ENCODE measurements around the gene INSM1. TPM values are rescaled to one million over a fixed set of nuclear protein-coding genes. Genes with fewer than 3 reads are reported as not detected.
A peak's percentile ranks its signal among the peaks of the same experiment; 100 is the strongest.

Gene INSM1
- total RNA-seq, 1 experiment from 2014 or later, result 0.07 TPM

DNA sequence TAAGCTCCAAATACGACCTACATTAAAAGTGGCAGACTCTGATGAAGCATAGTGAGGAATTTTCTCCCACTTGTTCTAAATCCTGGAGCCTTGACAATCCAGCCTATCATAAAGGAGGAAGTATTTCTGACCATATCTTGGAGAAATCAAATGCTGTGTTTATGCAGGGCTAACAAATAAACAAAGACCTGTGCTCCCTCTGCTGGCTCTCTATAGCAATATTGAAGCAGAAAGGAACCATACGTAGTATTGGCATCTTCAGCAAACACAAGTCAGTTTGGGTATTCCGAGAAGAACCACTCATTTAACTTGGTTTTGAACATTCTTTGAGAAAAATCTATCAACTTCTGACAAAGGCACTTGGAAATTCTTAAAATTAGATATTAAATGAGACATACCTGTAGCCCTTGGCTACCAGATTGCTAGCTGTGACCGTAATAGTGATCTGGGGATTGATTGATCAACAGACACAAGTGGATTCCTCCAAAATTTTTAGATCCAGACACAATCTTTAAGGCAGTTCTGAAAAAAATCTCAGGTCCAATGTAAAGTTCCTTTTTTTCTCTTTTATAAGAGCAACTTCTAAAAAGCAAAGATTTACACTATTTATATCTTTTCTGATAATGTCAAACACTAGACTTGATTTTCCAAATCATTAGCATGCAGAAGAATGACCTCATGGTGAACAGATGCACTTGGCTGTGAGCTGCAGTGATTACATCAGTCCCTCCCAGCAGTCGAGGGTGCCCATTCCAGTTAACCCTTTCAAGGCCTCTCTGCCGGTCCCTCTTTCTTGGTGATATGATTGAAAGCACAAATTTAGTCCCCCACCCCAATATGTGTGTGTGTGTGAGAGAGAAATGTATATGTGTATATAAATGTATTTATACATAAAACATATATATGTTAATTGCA lies 40.2 kb downstream of the INSM1 start:
- Histone ChIP-seq H3K9me2 (ENCODE audit: insufficient read depth) (no peaks in the 10 kb centered on the region), H3K4me3 (replicated peaks in 1 of 2; ENCODE audit: low read depth in 1 of 2, low read length in 2 of 2) (no peak overlapping the region), H3K4me2 (ENCODE audit: low read length) (no peak overlapping the region), H4K20me1 (ENCODE audit: insufficient read depth) (no peaks in the 10 kb centered on the region), H3K4me1 (ENCODE audit: control insufficient read depth in 1 of 2, insufficient read depth in 2 of 2, low read length in 2 of 2) (no peaks in the 10 kb centered on the region), H3K79me2 (ENCODE audit: insufficient read depth, low read length) (no peaks in the 10 kb centered on the region), H3K36me3 (ENCODE audit: control insufficient read depth in 1 of 2, insufficient read depth in 2 of 2, low read length in 2 of 2) (no peaks in the 10 kb centered on the region), H3K27me3 (ENCODE audit: insufficient read depth, low read length) (no peaks in the 10 kb centered on the region), H3K27ac (ENCODE audit: low read depth, low read length) (no peak overlapping the region), H3K9me3 (ENCODE audit: control insufficient read depth in 1 of 2, insufficient read depth in 1 of 2, low read depth in 1 of 2, low read length in 2 of 2) (no peaks in the 10 kb centered on the region), H2AFZ (ENCODE audit: low read depth, low read length, poor library complexity, severe bottlenecking) (no peak overlapping the region), H3K9ac (ENCODE audit: low read length) (no peak overlapping the region)
- DNase-seq (ENCODE audit: low read depth, low spot score) (peak; percentile 3), ATAC-seq (no peak)
- TF ChIP-seq, protein P1, sequence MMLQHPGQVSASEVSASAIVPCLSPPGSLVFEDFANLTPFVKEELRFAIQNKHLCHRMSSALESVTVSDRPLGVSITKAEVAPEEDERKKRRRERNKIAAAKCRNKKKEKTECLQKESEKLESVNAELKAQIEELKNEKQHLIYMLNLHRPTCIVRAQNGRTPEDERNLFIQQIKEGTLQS (IDR thresholded peaks at IDR 0.05), result no peak
- TF ChIP-seq, protein P2, sequence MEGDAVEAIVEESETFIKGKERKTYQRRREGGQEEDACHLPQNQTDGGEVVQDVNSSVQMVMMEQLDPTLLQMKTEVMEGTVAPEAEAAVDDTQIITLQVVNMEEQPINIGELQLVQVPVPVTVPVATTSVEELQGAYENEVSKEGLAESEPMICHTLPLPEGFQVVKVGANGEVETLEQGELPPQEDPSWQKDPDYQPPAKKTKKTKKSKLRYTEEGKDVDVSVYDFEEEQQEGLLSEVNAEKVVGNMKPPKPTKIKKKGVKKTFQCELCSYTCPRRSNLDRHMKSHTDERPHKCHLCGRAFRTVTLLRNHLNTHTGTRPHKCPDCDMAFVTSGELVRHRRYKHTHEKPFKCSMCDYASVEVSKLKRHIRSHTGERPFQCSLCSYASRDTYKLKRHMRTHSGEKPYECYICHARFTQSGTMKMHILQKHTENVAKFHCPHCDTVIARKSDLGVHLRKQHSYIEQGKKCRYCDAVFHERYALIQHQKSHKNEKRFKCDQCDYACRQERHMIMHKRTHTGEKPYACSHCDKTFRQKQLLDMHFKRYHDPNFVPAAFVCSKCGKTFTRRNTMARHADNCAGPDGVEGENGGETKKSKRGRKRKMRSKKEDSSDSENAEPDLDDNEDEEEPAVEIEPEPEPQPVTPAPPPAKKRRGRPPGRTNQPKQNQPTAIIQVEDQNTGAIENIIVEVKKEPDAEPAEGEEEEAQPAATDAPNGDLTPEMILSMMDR (IDR thresholded peaks at IDR 0.05 in 2 of 3, conservative IDR thresholded peaks at IDR 0.05 in 1 of 3; ENCODE audit: borderline replicate concordance in 1 of 3, insufficient read depth in 1 of 3, low read depth in 2 of 3, low read length in 2 of 3), result peak in 2 of 3 experiments; percentile 33 to 46; a peak in 4 of 6 replicates
- BruUV-seq (replicated peaks), result no TSS peak
- intact Hi-C loops (cut with micrococcal nuclease), result loop anchor here (2.0 kb wide), 1 partner anchor 325 kb away; no protein-coding TSS in a partner anchor
- ChIA-PET RAD21 (ENCODE audit: low non-redundant PET in 1 of 2, low total read pairs in 2 of 2, uncharacterized antibody in 2 of 2, unreplicated experiment in 2 of 2) (no interaction called here), CTCF (no interaction called here), POLR2A (no interaction called here)

- ATAC-seq (no peak), DNase-seq (ENCODE audit: low read depth, low spot score) (no peak)
- H2AFZ ChIP-seq (ENCODE audit: low read depth, low read length, poor library complexity, severe bottlenecking), result no peak overlapping the region
- no peak overlapping the region for H3K4me3 ChIP-seq (replicated peaks in 1 of 2; ENCODE audit: low read depth in 1 of 2, low read length in 2 of 2)
- ChIA-PET RAD21 (ENCODE audit: low non-redundant PET in 1 of 2, low total read pairs in 2 of 2, uncharacterized antibody in 2 of 2, unreplicated experiment in 2 of 2) (no interaction called here), CTCF (no interaction called here), POLR2A (no interaction called here)
- no peak overlapping the region for H3K27ac ChIP-seq (ENCODE audit: low read depth, low read length)
- no peaks in the 10 kb centered on the region for H3K4me1 ChIP-seq (ENCODE audit: control insufficient read depth in 1 of 2, insufficient read depth in 2 of 2, low read length in 2 of 2)
- H3K9me2 ChIP-seq (ENCODE audit: insufficient read depth), result no peaks in the 10 kb centered on the region
- H3K27me3 ChIP-seq (ENCODE audit: insufficient read depth, low read length), result no peaks in the 10 kb centered on the region
- H4K20me1 ChIP-seq (ENCODE audit: insufficient read depth), result no peaks in the 10 kb centered on the region
- intact Hi-C loops (cut with micrococcal nuclease), result loop anchor here (2.0 kb wide), 1 partner anchor 327 kb away; no protein-coding TSS in a partner anchor
- TF ChIP-seq POLR2A (IDR thresholded peaks at IDR 0.05; ENCODE audit: borderline replicate concordance, extremely low read depth, insufficient read depth, insufficient read length), result no peak
- no peak overlapping the region for H3K9ac ChIP-seq (ENCODE audit: low read length)
- no peak overlapping the region for H3K4me2 ChIP-seq (ENCODE audit: low read length)
- no peaks in the 10 kb centered on the region for H3K9me3 ChIP-seq (ENCODE audit: control insufficient read depth in 1 of 2, insufficient read depth in 1 of 2, low read depth in 1 of 2, low read length in 2 of 2)
- no peaks in the 10 kb centered on the region for H3K79me2 ChIP-seq (ENCODE audit: insufficient read depth, low read length)
- H3K36me3 ChIP-seq (ENCODE audit: control insufficient read depth in 1 of 2, insufficient read depth in 2 of 2, low read length in 2 of 2), result no peaks in the 10 kb centered on the region
- no TSS peak for BruUV-seq (replicated peaks)
Measured at GRCh38 chr20:20409331-20409730, 41.4 kb downstream of the INSM1 start.
